HAP-1 (cell line): ENCODE measurements around the gene PODXL2.

Experiments
- DNase-seq, 2 experiments: peaks; one replicate each; pipeline ENCODE4 v3.0.0-alpha.2; 2016 to 2020; ENCODE audit warnings: low spot score in 2 of 2
- H3K27me3 ChIP-seq: fragments of 250-450 bp; sonication (Bioruptor Pico); 2 replicates; pipeline ENCODE4 v1.5.1; 2020; ENCODE audit warnings: low read depth, mild to moderate bottlenecking, moderate library complexity
- H3K36me3 ChIP-seq: fragments of 250-450 bp; sonication (Bioruptor Pico); replicated peaks from 2 replicates; pipeline ENCODE4 v1.5.1; 2020; ENCODE audit warnings: mild to moderate bottlenecking
- H3K4me1 ChIP-seq: fragments of 250-450 bp; sonication (Bioruptor Pico); 2 replicates; pipeline ENCODE4 v1.5.1; 2020; ENCODE audit warnings: mild to moderate bottlenecking
- H3K4me3 ChIP-seq: fragments of 250-450 bp; sonication (Bioruptor Pico); 2 replicates; pipeline ENCODE4 v1.5.1; 2020; ENCODE audit warnings: mild to moderate bottlenecking, moderate library complexity
- H3K9me3 ChIP-seq: fragments of 250-450 bp; sonication (Bioruptor Pico); 2 replicates; pipeline ENCODE4 v1.5.1; 2020; ENCODE audit warnings: mild to moderate bottlenecking, moderate library complexity
- in situ Hi-C: fragments of 300-500 bp; cut with MboI; formaldehyde crosslinking; loops from 3 replicates; pipeline ENCODE4 v1.14.3; 2020; ENCODE audit warnings: low sequenced_read_pairs, inconsistent platforms, mixed read lengths

Gene PODXL2

DNA sequence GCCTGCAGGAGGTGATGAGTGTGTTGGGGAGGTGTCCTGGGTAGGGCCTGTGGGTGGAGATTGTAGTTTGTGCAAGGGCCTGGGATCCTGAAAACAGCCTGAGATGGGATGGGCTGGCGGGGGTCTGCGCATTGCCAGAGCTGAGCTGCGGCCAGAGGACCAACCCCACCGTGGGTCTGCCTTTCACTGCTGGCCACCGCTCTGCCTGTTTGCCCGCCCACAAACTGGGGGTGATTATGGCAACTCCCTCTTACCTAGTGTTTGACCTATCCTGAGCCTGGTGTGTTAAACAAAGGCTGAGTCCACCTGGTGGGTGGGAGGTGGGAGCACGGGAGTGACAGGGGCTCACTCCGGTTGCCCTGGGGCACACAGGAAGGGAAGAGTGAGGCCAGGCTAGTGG is 53.6 kb downstream of the PODXL2 start:
- in situ Hi-C loops: loop anchor here (25.0 kb wide), 1 partner anchor 280 kb away; no protein-coding TSS in a partner anchor
- no peaks in the 10 kb centered on the region for H3K36me3 ChIP-seq
- H3K27me3 ChIP-seq: no peaks in the 10 kb centered on the region
- DNase-seq: no peak
- no peaks in the 10 kb centered on the region for H3K9me3 ChIP-seq
- H3K4me1 ChIP-seq: no peaks in the 10 kb centered on the region
- no peak overlapping the region for H3K4me3 ChIP-seq

DNA sequence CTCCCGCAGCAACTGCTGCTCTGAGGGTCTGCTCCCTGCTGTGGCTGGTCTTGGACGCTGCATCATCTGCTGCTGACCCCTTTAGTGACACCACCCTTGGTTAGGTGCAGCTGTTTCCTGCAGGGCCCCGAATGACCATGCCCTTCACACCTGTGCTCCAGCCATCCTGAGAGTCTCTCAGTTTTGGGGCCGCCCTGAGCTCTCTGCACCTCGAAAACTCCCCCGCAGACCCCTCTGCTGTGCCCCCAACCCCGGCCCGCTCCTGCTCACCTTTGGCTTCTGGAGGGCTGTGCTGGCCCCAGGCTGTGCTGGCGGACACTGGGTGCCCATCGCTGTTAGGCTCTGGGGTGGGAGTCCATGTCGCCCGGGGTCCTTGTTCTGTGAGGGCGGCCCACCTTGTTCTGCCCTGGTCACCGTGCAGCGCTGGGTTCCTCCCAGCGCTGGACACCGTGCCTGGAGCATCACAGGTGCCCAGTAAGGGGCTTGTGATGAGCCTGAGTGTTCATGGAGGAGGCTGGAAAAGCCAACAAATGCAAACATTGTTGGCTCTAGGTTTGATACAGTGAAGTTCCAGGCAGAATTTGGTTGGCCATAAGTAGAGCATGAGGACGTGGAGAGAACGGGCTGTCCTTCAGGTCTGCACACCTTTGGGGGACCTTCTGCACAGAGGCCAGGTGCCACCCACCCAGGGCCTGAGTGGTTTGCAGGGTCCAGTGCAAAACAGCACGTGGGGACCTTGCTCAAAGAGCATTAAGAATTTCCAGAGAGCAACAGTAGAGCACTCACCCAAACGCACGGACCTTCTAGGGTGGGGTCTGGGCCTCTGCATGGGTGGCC is 56.1 kb downstream of the PODXL2 start:
- no peaks in the 10 kb centered on the region for H3K27me3 ChIP-seq
- no peaks in the 10 kb centered on the region for H3K9me3 ChIP-seq
- no peaks in the 10 kb centered on the region for H3K4me1 ChIP-seq
- DNase-seq: no peak
- H3K4me3 ChIP-seq: no peak overlapping the region
- no peaks in the 10 kb centered on the region for H3K36me3 ChIP-seq
- in situ Hi-C loops: loop anchor here (25.0 kb wide), 1 partner anchor 277 kb away; no protein-coding TSS in a partner anchor

DNA sequence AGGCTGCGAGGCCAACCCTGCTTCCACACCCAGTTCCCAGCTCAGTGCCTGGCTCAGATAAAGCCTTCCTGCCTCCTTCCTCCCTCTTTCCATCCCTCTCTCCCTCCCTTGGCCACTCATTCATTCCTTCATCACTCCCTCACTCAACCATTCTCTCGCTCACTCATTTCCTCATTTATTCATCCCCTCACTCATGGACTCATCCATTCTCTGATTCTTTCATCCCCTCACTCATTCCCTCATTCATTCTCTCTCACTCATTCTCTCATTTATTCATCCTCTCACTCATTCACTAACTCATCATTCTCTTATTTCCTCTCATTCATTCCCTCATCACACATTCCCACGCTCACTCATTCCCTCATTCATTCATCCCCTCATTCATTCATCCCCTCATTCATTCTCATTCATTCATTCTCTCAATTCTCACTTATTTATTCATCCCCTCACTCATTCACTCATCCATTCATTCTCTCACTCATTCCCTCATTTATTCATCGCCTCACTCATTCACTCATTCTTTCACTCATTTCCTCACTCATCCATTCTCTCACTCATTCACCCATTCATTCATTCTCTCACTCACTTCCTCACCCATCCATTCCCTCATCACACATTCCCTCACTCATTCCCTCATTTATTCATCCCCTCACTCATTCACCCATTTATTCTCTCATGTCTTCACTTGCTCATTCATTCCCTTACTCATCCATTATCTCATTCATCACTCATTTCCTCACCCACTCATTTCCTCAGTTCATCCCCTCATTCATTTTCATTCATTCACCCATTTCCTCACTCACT is 56.9 kb downstream of the PODXL2 start:
- no peaks in the 10 kb centered on the region for H3K27me3 ChIP-seq
- no peaks in the 10 kb centered on the region for H3K36me3 ChIP-seq
- in situ Hi-C loops: loop anchor here (25.0 kb wide), 1 partner anchor 276 kb away; no protein-coding TSS in a partner anchor
- no peaks in the 10 kb centered on the region for H3K4me1 ChIP-seq
- H3K4me3 ChIP-seq: no peak overlapping the region
- H3K9me3 ChIP-seq: no peaks in the 10 kb centered on the region
- DNase-seq: no peak

DNA sequence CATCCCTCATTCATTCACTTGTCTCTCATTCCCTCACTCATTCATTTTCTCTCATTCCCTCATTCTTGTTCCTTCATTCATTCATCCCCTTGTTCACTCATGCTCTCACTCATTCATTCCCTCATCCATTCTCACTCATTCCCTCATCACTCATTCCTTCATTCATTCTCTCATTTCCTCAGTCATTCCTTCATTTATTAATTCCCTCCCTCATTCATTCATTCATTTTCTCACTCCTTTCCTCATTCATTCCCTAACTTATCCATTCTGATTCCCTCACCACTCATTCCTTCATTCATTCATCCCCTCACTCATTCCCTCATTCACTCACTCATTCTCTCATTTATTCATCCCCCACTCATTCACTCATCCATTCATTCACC is 57.5 kb downstream of the PODXL2 start:
- Histone ChIP-seq H3K4me3 (no peak overlapping the region), H3K27me3 (no peaks in the 10 kb centered on the region), H3K4me1 (no peaks in the 10 kb centered on the region), H3K36me3 (no peaks in the 10 kb centered on the region), H3K9me3 (no peaks in the 10 kb centered on the region)
- in situ Hi-C loops: loop anchor here (25.0 kb wide), 1 partner anchor 276 kb away; no protein-coding TSS in a partner anchor
- DNase-seq: no peak

DNA sequence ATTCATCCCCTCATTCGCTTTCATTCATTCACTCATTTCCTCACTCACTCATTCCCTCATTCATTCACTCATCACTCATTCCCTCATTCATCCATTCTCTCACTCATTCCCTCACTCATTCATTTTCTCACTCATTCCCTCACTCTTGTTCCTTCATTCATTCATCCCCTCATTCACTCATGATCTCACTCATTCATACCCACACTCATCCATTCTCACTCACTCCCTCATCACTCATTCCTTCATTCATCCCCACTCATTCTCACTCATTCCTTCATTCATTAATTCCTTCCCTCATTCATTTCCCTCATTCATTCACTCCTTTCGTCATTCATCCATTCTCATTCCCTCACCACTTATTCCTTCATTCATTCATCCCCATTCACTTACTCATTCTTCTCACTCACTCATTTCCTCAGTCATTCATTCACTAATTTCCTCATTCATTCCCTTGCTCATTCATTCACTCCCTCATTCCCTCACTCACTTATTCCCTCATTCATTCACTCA is 58.3 kb downstream of the PODXL2 start:
- no peaks in the 10 kb centered on the region for H3K27me3 ChIP-seq
- in situ Hi-C loops: loop anchor here (25.0 kb wide), 1 partner anchor 275 kb away; no protein-coding TSS in a partner anchor
- H3K36me3 ChIP-seq: no peaks in the 10 kb centered on the region
- no peak overlapping the region for H3K4me3 ChIP-seq
- no peaks in the 10 kb centered on the region for H3K9me3 ChIP-seq
- DNase-seq: no peak
- H3K4me1 ChIP-seq: no peaks in the 10 kb centered on the region

GRCh38 chr3:127688022-127688415 is 59.0 kb downstream of the PODXL2 start:
- Histone ChIP-seq H3K4me3 (no peak overlapping the region), H3K4me1 (no peaks in the 10 kb centered on the region), H3K9me3 (no peaks in the 10 kb centered on the region), H3K27me3 (no peaks in the 10 kb centered on the region), H3K36me3 (no peaks in the 10 kb centered on the region)
- in situ Hi-C loops: loop anchor here (25.0 kb wide), 1 partner anchor 274 kb away; no protein-coding TSS in a partner anchor
- no peak for DNase-seq

GRCh38 chr3:127688416-127689265 is 59.7 kb downstream of the PODXL2 start:
- Histone ChIP-seq H3K9me3 (no peaks in the 10 kb centered on the region), H3K4me3 (no peak overlapping the region), H3K36me3 (no peaks in the 10 kb centered on the region), H3K27me3 (no peaks in the 10 kb centered on the region), H3K4me1 (no peaks in the 10 kb centered on the region)
- in situ Hi-C loops: loop anchor here (25.0 kb wide), 1 partner anchor 274 kb away; no protein-coding TSS in a partner anchor
- DNase-seq: no peak

GRCh38 chr3:127689266-127689860 is 60.4 kb downstream of the PODXL2 start:
- H3K9me3 ChIP-seq: no peaks in the 10 kb centered on the region
- H3K4me1 ChIP-seq: no peaks in the 10 kb centered on the region
- no peak for DNase-seq
- H3K27me3 ChIP-seq: no peaks in the 10 kb centered on the region
- H3K36me3 ChIP-seq: no peaks in the 10 kb centered on the region
- no peak overlapping the region for H3K4me3 ChIP-seq
- in situ Hi-C loops: loop anchor here (25.0 kb wide), 1 partner anchor 273 kb away; no protein-coding TSS in a partner anchor

DNA sequence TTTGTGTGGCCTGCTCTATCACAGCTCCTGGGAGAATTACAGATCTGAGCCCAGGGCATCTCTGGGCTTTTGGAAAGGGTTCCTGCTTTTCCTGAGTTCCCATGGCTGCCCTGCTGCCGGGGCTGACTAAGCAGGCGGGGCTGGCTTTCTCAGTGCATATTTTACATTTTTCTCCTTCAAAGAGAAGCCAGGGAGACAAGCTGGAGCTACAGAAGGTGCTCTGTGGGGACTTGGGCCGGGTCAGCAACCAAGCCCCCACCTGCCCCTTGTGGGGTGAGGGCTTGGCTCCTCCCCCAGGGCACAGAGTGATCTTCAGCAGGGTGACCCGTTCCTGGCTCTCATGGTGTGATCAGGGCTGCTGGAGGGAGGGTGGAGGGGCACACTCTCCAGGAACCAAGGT is 61.1 kb downstream of the PODXL2 start:
- Histone ChIP-seq H3K36me3 (no peaks in the 10 kb centered on the region), H3K4me1 (no peaks in the 10 kb centered on the region), H3K4me3 (no peak overlapping the region), H3K9me3 (no peaks in the 10 kb centered on the region), H3K27me3 (no peaks in the 10 kb centered on the region)
- in situ Hi-C loops: loop anchor here (25.0 kb wide), 1 partner anchor 272 kb away; no protein-coding TSS in a partner anchor
- DNase-seq: no peak

DNA sequence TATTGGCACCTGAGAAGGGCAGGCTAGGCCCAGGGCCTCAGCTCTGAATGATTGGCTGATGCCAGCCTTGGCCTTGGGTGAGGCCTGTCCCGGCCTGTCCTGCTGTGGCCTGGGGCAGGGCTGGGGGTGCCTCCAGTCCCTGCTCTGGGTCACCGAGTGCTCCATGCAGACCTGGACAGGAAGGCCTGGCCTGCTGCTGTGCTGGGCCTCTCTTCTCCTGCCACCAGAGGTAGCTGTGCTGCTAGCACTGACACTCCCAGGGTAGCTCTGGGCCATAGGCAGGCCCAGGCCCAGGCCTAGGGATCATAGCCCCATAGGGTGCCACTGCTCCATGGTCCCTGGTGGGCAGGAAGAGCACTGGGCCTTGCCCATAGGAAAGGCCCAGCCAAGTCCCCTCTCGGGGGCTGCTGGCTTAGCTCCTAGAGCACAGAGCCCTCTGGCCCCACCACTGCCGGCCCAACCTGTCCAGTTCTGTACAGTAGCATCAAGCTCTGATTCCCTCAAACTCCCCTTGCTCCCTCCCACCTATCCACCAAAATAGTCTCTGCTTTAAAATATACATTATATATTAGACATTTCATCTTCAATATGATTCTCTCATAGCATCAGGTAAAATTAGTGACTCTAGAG is 62.0 kb downstream of the PODXL2 start:
- no peaks in the 10 kb centered on the region for H3K4me1 ChIP-seq
- H3K9me3 ChIP-seq: no peaks in the 10 kb centered on the region
- no peaks in the 10 kb centered on the region for H3K36me3 ChIP-seq
- peak; percentile 34 to 51 for DNase-seq
- H3K4me3 ChIP-seq: no peak overlapping the region
- no peaks in the 10 kb centered on the region for H3K27me3 ChIP-seq
- in situ Hi-C loops: loop anchor here (25.0 kb wide), 1 partner anchor 271 kb away; no protein-coding TSS in a partner anchor

- Histone ChIP-seq H3K9me3 (no peaks in the 10 kb centered on the region), H3K4me3 (no peak overlapping the region), H3K27me3 (no peaks in the 10 kb centered on the region), H3K36me3 (no peaks in the 10 kb centered on the region), H3K4me1 (no peaks in the 10 kb centered on the region)
- no peak for DNase-seq
- in situ Hi-C loops: loop anchor here (25.0 kb wide), 1 partner anchor 271 kb away; no protein-coding TSS in a partner anchor
These were observed 62.5 kb downstream of the PODXL2 start for GRCh38 chr3:127691489-127691888.

DNA sequence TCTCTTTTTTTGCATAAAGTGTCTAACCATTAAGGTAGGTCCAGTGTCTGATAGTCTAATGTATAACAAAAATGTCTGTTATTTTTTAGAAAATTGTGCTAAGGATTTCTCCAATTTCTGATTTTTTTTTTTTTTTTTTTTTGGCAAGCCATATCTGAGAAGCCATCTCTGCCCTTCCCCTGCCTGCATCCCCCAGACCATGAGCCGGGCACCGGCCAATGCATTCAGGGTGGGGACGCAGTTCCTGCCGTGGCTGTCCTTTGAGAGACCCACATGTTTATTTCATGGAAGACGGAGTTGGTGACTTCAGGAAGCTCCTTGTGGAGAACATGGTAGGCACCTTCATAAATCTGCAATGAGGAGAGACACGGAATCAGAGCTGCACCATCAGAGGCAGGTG is 63.0 kb downstream of the PODXL2 start:
- H3K4me3 ChIP-seq: no peak overlapping the region
- H3K9me3 ChIP-seq: no peaks in the 10 kb centered on the region
- DNase-seq: no peak
- no peaks in the 10 kb centered on the region for H3K4me1 ChIP-seq
- H3K36me3 ChIP-seq: no peaks in the 10 kb centered on the region
- in situ Hi-C loops: loop anchor here (25.0 kb wide), 1 partner anchor 270 kb away; no protein-coding TSS in a partner anchor
- no peaks in the 10 kb centered on the region for H3K27me3 ChIP-seq
